Body of pancreas (tissue), 4 donors: ENCODE measurements around the gene TMC1.

ENCODE experiments used
- CTCF ChIP-seq, 7 experiments: fragments of 450-650 bp in 4 of 7; fragments of 200-600 bp in 3 of 7; sonication (generic) in 3 of 7; IDR thresholded peaks; one replicate each; pipeline ENCODE4 v1.5.1; 2016 to 2019; ENCODE audit warnings: antibody characterized with exemption in 7 of 7
- POLR2A ChIP-seq, 3 donors: fragments of 450-650 bp; IDR thresholded peaks; one replicate each; pipeline ENCODE4 v1.6.1; 2016; ENCODE audit warnings: antibody characterized with exemption in 3 of 3, mild to moderate bottlenecking in 2 of 3

GRCh38 chr9:72599874-72600534, 78.6 kb downstream of the TMC1 start:
- TF ChIP-seq POLR2A (IDR thresholded peaks at IDR 0.05) (no peak), CTCF (IDR thresholded peaks at IDR 0.05) (no peak)
